ENCODE measurements around the gene ARHGAP36. TPM values are rescaled to one million over a fixed set of nuclear protein-coding genes. Genes with fewer than 3 reads are reported as not detected.

The ARHGAP36 gene
- total RNA-seq, 1 experiment from 2014 or later, result not detected

DNA sequence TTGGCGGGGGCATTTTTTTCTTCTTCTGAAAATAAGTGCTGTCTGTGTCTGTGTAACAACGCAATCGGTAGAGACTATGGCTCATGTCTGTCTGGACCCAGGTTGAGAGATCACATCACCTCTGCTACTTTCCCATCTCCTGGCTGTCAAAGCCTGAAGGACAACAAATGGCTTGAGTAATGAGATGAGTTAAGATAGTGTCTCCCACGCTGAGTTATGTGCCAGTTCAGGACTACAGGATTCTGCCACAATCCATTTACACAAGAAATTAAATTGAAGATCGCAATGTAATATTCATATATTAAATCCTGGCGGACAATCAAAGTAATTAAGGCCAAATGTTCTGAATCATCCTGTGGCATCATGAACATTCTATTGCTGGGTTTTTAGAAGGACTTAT, 16.5 kb upstream of the ARHGAP36 start:
- no peak for DNase-seq (ENCODE audit: low read depth, low spot score)
- Histone ChIP-seq H3K27ac (ENCODE audit: low read length) (no peak overlapping the region), H3K9me3 (ENCODE audit: control insufficient read depth, insufficient read depth, low read depth, low read length) (no peaks in the 10 kb centered on the region), H3K36me3 (ENCODE audit: control insufficient read depth, insufficient read depth, low read length) (no peaks in the 10 kb centered on the region), H3K4me3 (ENCODE audit: low read depth in 2 of 2, low read length in 2 of 2) (no peak overlapping the region), H3K27me3 (ENCODE audit: control insufficient read depth, insufficient read depth, low read length) (peaks cover 4% of the 10 kb centered on the region; the same call in 1 of the 2 replicates), H3K4me1 (ENCODE audit: control insufficient read depth, insufficient read depth, low read length) (no peaks in the 10 kb centered on the region)
- in situ Hi-C loops (cut with HindIII; ENCODE audit: low pct_unique_long_range_greater_than_20kb, low sequenced_read_pairs) (no loop called here), intact Hi-C loops (cut with micrococcal nuclease; ENCODE audit: unreplicated experiment) (no loop called here)
- no peak for ATAC-seq
- TF ChIP-seq POLR2AphosphoS5 (IDR thresholded peaks at IDR 0.05; ENCODE audit: low read depth, low read length), result no peak
- no peak for TF ChIP-seq REST (IDR thresholded peaks at IDR 0.05; ENCODE audit: insufficient read depth in 1 of 2, low read depth in 2 of 2, low read length in 1 of 2)
- no peak for TF ChIP-seq TCF7L2 (IDR thresholded peaks at IDR 0.05; ENCODE audit: low read depth, low read length)
- no peak for TF ChIP-seq SIN3A (IDR thresholded peaks at IDR 0.05; ENCODE audit: borderline replicate concordance, insufficient read depth, low read depth, low read length)
- TF ChIP-seq, protein P1, sequence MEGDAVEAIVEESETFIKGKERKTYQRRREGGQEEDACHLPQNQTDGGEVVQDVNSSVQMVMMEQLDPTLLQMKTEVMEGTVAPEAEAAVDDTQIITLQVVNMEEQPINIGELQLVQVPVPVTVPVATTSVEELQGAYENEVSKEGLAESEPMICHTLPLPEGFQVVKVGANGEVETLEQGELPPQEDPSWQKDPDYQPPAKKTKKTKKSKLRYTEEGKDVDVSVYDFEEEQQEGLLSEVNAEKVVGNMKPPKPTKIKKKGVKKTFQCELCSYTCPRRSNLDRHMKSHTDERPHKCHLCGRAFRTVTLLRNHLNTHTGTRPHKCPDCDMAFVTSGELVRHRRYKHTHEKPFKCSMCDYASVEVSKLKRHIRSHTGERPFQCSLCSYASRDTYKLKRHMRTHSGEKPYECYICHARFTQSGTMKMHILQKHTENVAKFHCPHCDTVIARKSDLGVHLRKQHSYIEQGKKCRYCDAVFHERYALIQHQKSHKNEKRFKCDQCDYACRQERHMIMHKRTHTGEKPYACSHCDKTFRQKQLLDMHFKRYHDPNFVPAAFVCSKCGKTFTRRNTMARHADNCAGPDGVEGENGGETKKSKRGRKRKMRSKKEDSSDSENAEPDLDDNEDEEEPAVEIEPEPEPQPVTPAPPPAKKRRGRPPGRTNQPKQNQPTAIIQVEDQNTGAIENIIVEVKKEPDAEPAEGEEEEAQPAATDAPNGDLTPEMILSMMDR (IDR thresholded peaks at IDR 0.05), result no peak
- BruUV-seq (replicated peaks), result no TSS peak
- ChIA-PET POLR2A (no interaction called here), CTCF (no interaction called here)

GRCh38 chrX:131045726-131046125, 12.4 kb upstream of the ARHGAP36 start:
- ChIA-PET POLR2A (no interaction called here), CTCF (no interaction called here)
- no peak for ATAC-seq
- H3K27me3 ChIP-seq (ENCODE audit: control insufficient read depth, insufficient read depth, low read length), result peaks cover 6% of the 10 kb centered on the region; the same call in 1 of the 2 replicates
- no peaks in the 10 kb centered on the region for H3K36me3 ChIP-seq (ENCODE audit: control insufficient read depth, insufficient read depth, low read length)
- intact Hi-C loops (cut with micrococcal nuclease; ENCODE audit: unreplicated experiment) (no loop called here), in situ Hi-C loops (cut with HindIII; ENCODE audit: low pct_unique_long_range_greater_than_20kb, low sequenced_read_pairs) (no loop called here)
- TF ChIP-seq TCF7L2 (IDR thresholded peaks at IDR 0.05; ENCODE audit: low read depth, low read length), result no peak
- no peak for TF ChIP-seq SIN3A (IDR thresholded peaks at IDR 0.05; ENCODE audit: borderline replicate concordance, insufficient read depth, low read depth, low read length)
- no peak for TF ChIP-seq REST (IDR thresholded peaks at IDR 0.05; ENCODE audit: insufficient read depth in 1 of 2, low read depth in 2 of 2, low read length in 1 of 2)
- TF ChIP-seq, protein P1 (IDR thresholded peaks at IDR 0.05), result no peak
- TF ChIP-seq POLR2AphosphoS5 (IDR thresholded peaks at IDR 0.05; ENCODE audit: low read depth, low read length), result no peak
- no peak overlapping the region for H3K4me3 ChIP-seq (ENCODE audit: low read depth in 2 of 2, low read length in 2 of 2)
- no peak for DNase-seq (ENCODE audit: low read depth, low spot score)
- H3K27ac ChIP-seq (ENCODE audit: low read length), result no peak overlapping the region
- no TSS peak for BruUV-seq (replicated peaks)
- H3K4me1 ChIP-seq (ENCODE audit: control insufficient read depth, insufficient read depth, low read length), result no peaks in the 10 kb centered on the region
- H3K9me3 ChIP-seq (ENCODE audit: control insufficient read depth, insufficient read depth, low read depth, low read length), result no peaks in the 10 kb centered on the region
